GM23338 (cell line): ENCODE data around the gene BANK1. TPM values are rescaled to one million over a fixed set of nuclear protein-coding genes. Genes with fewer than 3 reads are reported as not detected.

Experiments
- ATAC-seq: fragments of 200-7000 bp; cut with Tn5 transposase; 3 replicates; pipeline ENCODE4 v1.9.1; 2020
- DNase-seq: peaks from one replicate; pipeline ENCODE4 v3.0.0-alpha.2; 2015; ENCODE audit warnings: low spot score
- H2AFZ ChIP-seq: fragments of 200-600 bp; sonication (generic); 2 replicates; pipeline ENCODE4 v1.8.0; 2016; ENCODE audit warnings: antibody characterized with exemption, mild to moderate bottlenecking, moderate library complexity
- H3F3A ChIP-seq: fragments of 200-600 bp; sonication (generic); replicated peaks from 2 replicates; pipeline ENCODE4 v1.8.0; 2017; ENCODE audit warnings: antibody characterized with exemption, mixed run types, low read depth
- H3K27ac ChIP-seq: fragments of 200-600 bp; sonication (generic); 2 replicates; pipeline ENCODE4 v1.6.1; 2016; ENCODE audit warnings: low read depth
- H3K27me3 ChIP-seq: fragments of 200-600 bp; sonication (generic); 2 replicates; pipeline ENCODE4 v1.8.0; 2016; ENCODE audit warnings: mild to moderate bottlenecking, mixed run types, moderate library complexity; ENCODE audit not compliant: insufficient read depth
- H3K36me3 ChIP-seq: fragments of 200-600 bp; sonication (generic); 2 replicates; pipeline ENCODE4 v1.8.0; 2016; ENCODE audit warnings: mild to moderate bottlenecking; ENCODE audit not compliant: insufficient read depth
- H3K4me1 ChIP-seq: fragments of 200-600 bp; sonication (generic); 2 replicates; pipeline ENCODE4 v1.8.0; 2016; ENCODE audit warnings: mild to moderate bottlenecking, moderate library complexity; ENCODE audit not compliant: insufficient read depth
- H3K4me2 ChIP-seq: fragments of 200-600 bp; sonication (generic); 2 replicates; pipeline ENCODE4 v1.7.1; 2017; ENCODE audit warnings: mixed run types
- H3K4me3 ChIP-seq: fragments of 200-600 bp; sonication (generic); 2 replicates; pipeline ENCODE4 v1.6.1; 2016; ENCODE audit warnings: mixed run types
- H3K79me2 ChIP-seq: fragments of 200-600 bp; sonication (generic); replicated peaks from 2 replicates; pipeline ENCODE4 v1.8.0; 2017; ENCODE audit warnings: mild to moderate bottlenecking; ENCODE audit not compliant: insufficient read depth
- H3K9me2 ChIP-seq: fragments of 200-600 bp; sonication (generic); 2 replicates; pipeline ENCODE4 v1.8.0; 2017; ENCODE audit not compliant: insufficient read depth
- H4K20me1 ChIP-seq: fragments of 200-600 bp; sonication (generic); replicated peaks from 2 replicates; pipeline ENCODE4 v1.8.0; 2017; ENCODE audit warnings: mild to moderate bottlenecking; ENCODE audit not compliant: insufficient read depth
- H3K27ac Mint-ChIP-seq: 2 replicates; pipeline ENCODE4 v1.8.0; 2020; ENCODE audit warnings: inconsistent platforms, mild to moderate bottlenecking, moderate library complexity, mixed read lengths
- H3K27me3 Mint-ChIP-seq: 3 replicates; pipeline ENCODE4 v1.8.0; 2022; ENCODE audit warnings: low read depth, mild to moderate bottlenecking, moderate library complexity, mixed read lengths, inconsistent platforms; ENCODE audit not compliant: insufficient read depth, poor library complexity
- H3K36me3 Mint-ChIP-seq: 3 replicates; pipeline ENCODE4 v1.8.0; 2021; ENCODE audit warnings: low read depth, mild to moderate bottlenecking, inconsistent platforms, moderate library complexity, mixed read lengths
- H3K4me1 Mint-ChIP-seq: 3 replicates; pipeline ENCODE4 v1.8.0; 2020; ENCODE audit warnings: mild to moderate bottlenecking, inconsistent platforms, mixed read lengths
- H3K4me3 Mint-ChIP-seq: 3 replicates; pipeline ENCODE4 v1.8.0; 2021; ENCODE audit warnings: moderate library complexity, mild to moderate bottlenecking, inconsistent platforms, mixed read lengths
- H3K9me3 Mint-ChIP-seq: 3 replicates; pipeline ENCODE4 v1.8.0; 2020; ENCODE audit warnings: moderate library complexity, mild to moderate bottlenecking, inconsistent platforms, mixed read lengths
- CTCF ChIP-seq, 2 experiments: fragments of 200-600 bp in 1 of 2; sonication (generic) in 1 of 2; conservative IDR thresholded peaks; 2 replicates each; pipeline versions ENCODE4 v1.5.1 to v1.6.1; 2016 to 2017; ENCODE audit warnings: antibody characterized with exemption in 2 of 2, low read depth in 2 of 2, mild to moderate bottlenecking in 2 of 2, moderate library complexity in 1 of 2
- EZH2 ChIP-seq: fragments of 200-600 bp; sonication (generic); IDR thresholded peaks from one replicate; pipeline ENCODE4 v1.8.0; 2017; ENCODE audit warnings: antibody characterized with exemption, mild to moderate bottlenecking, low read depth; ENCODE audit not compliant: unreplicated experiment
- JUNB ChIP-seq: IDR thresholded peaks from one replicate; pipeline ENCODE4 v1.6.1; 2016; ENCODE audit warnings: antibody characterized with exemption; ENCODE audit not compliant: unreplicated experiment
- POLR2AphosphoS5 ChIP-seq: IDR thresholded peaks from 2 replicates; pipeline ENCODE4 v1.6.1; 2016; ENCODE audit warnings: antibody characterized with exemption, low read depth
- REST ChIP-seq: IDR thresholded peaks from one replicate; pipeline ENCODE4 v1.6.1; 2018; ENCODE audit warnings: antibody characterized with exemption; ENCODE audit not compliant: unreplicated experiment
- STAT1 ChIP-seq: IDR thresholded peaks from one replicate; pipeline ENCODE4 v1.6.1; 2016; ENCODE audit warnings: antibody characterized with exemption; ENCODE audit not compliant: unreplicated experiment
- ZNF114 ChIP-seq: fragments of 250-450 bp; sonication (Bioruptor Pico); IDR thresholded peaks from 2 replicates; pipeline ENCODE4 v1.5.0; 2020; ENCODE audit warnings: mild to moderate bottlenecking, moderate library complexity
- ZNF331 ChIP-seq: fragments of 250-450 bp; sonication (Bioruptor Pico); IDR thresholded peaks from 2 replicates; pipeline ENCODE4 v1.5.0; 2020; ENCODE audit warnings: low read depth, mild to moderate bottlenecking, moderate library complexity
- ZNF462 ChIP-seq: fragments of 250-450 bp; sonication (Bioruptor Pico); IDR thresholded peaks from 2 replicates; pipeline ENCODE4 v1.5.0; 2020; ENCODE audit warnings: mild to moderate bottlenecking, moderate library complexity
- polyA plus RNA-seq: library from polyadenylated mRNA; unstranded; fragments of >200 nt; fragmentation: Nextera tagmentation; extraction: Ambion mirVana; gene quantifications from 2 replicates; pipeline ENCODE4 v1.2.1, GENCODE V29; 2016
- total RNA-seq: library from RNA; depleted of rRNA; stranded (reverse); fragments of >200 nt; shearing (Covaris generic); gene quantifications from 2 replicates; pipeline ENCODE4 v1.2.3, GENCODE V29; 2014

BANK1 gene
- total and polyA plus RNA-seq, 2 experiments from 2014 or later: 0.86 to 0.87 TPM

GRCh38 chr4:101780284-101780683, 10.2 kb upstream of the BANK1 start (continued):
- TF ChIP-seq ZNF462 (CRISPR knock-in tag): no peak
- TF ChIP-seq REST: no peak
- no peak for TF ChIP-seq STAT1
- TF ChIP-seq ZNF331 (CRISPR knock-in tag): no peak
- no peak for TF ChIP-seq ZNF114 (CRISPR knock-in tag)

- Mint-ChIP-seq H3K36me3 (peaks cover 6% of the 10 kb centered on the region), H3K27ac (no peak overlapping the region), H3K4me1 (peaks cover 11% of the 10 kb centered on the region; the same call in 1 of the 3 replicates), H3K4me3 (no peak overlapping the region), H3K9me3 (peaks cover 10% of the 10 kb centered on the region; the same call in 2 of the 3 replicates), H3K27me3 (no peaks in the 10 kb centered on the region)
- H3K36me3 ChIP-seq: no peaks in the 10 kb centered on the region
- no peaks in the 10 kb centered on the region for H3K27me3 ChIP-seq
- no peaks in the 10 kb centered on the region for H3K4me1 ChIP-seq
- no peaks in the 10 kb centered on the region for H3K79me2 ChIP-seq
- DNase-seq (no peak), ATAC-seq (no peak)
- H4K20me1 ChIP-seq: no peaks in the 10 kb centered on the region
- H3K27ac ChIP-seq: no peak overlapping the region
- H3K4me2 ChIP-seq: no peak overlapping the region
- peaks cover 15% of the 10 kb centered on the region; the same call in 1 of the 2 replicates for H3K9me2 ChIP-seq
- H3F3A ChIP-seq: no peaks in the 10 kb centered on the region
- H3K4me3 ChIP-seq: no peak overlapping the region
- H2AFZ ChIP-seq: no peak overlapping the region
- TF ChIP-seq ZNF114 (CRISPR knock-in tag): no peak
- no peak for TF ChIP-seq CTCF (conservative IDR thresholded peaks at IDR 0.05; ENCODE audit: low read depth in 2 of 2)
- no peak for TF ChIP-seq JUNB
- no peak for TF ChIP-seq EZH2
- TF ChIP-seq POLR2AphosphoS5: no peak
Observed at GRCh38 chr4:101782546-101782945, 8.0 kb upstream of the BANK1 start.
